ENCODE results near the gene SLC12A8.

SLC12A8 gene

DNA sequence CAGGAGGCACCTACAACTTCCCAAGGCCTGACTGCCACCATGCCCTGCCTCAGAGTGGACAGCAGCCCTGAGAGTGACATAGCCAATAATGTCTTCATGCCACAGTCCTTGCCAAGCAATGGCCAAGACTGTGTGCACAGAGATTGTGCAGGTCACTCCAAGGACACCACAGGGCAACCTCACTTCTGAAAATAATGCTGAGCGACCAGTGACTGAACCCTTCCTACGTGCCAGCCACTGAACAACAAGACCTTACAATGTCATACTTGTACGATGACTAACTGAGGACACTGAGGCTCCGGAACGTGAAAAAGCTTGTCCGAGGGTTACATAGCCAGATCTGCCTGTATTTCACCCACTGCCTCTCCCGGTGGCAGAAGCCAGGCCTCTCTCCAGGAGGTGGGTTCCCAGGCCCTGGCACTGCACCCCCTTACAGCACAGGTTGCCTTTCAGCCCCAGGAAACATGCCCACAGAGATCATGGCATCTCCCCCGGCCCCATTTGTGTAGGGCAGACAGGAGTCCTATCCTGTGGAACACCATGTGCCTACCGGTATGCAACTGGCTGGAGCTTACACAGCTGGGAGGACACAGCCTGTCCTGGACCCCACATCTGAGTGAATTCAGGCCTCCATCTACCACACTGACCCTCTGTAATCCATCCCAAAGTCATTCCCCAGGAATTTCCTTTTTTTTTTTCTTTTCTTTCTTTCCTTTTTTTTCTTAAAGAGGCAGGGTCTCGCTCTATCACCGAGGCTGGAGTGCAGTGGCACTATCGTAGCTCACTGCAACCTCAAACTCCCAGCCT is 72.3 kb downstream of the SLC12A8 start:
- no peak for TF ChIP-seq GATA2 (IDR thresholded peaks at IDR 0.05; ENCODE audit: low read depth, low read length)
- TF ChIP-seq GATA3 (IDR thresholded peaks at IDR 0.05; ENCODE audit: low read depth, low read length) = no peak

DNA sequence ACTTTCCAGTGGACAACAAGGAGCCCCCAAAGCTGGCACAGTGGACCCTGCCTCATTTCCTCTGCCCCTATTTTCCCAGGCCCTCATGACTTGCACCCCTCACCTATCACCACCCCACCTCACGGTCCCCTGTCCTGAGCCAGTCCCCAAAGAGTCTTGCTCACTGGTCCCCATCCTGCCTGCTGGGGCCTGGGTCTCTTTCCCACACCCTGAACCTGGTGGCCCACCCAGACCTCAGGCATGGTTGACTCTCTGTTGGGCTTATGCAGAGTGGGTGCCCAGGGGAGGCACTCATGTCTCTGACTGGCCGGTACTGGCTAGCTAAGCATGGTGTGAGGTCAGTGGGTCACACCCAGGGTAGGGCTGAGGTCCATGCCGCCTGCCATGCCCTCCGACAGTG is 73.2 kb downstream of the SLC12A8 start:
- TF ChIP-seq GATA2 (IDR thresholded peaks at IDR 0.05; ENCODE audit: low read depth, low read length) (no peak), GATA3 (IDR thresholded peaks at IDR 0.05; ENCODE audit: low read depth, low read length) (no peak)

DNA sequence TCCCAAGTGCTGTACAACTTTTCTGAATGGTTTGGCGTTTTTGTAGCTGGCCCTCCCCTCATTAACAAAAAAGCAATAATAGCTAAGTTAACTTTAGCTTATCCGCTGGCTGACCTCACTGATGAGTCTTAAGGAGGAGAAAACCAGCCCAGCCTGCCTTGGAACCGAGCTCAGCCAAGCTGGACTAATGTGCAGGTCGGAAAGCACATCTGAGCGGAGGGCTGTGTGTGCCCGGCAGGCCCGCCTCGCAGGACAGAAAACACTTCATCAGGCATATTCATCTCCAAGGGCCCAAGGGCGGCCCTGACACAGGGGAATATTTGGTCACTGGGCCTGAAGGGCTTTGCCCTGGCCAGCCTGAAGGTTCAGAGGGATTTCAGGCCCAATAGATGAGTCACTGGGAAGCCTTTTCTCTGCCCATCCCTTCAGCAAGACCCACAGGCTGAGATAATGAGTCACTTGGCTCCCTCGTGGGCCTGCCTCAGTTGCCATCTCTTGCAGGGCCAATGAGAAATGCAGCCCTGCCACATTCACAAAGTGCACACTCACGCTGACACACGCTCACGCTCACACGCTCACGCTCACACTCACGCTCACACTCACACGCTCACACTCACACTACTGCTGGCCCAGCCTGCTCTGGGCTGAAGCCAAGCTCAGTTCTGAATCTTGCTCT is 75.1 kb downstream of the SLC12A8 start:
- no peak for TF ChIP-seq GATA2 (IDR thresholded peaks at IDR 0.05; ENCODE audit: low read depth, low read length)
- no peak for TF ChIP-seq GATA3 (IDR thresholded peaks at IDR 0.05; ENCODE audit: low read depth, low read length)

DNA sequence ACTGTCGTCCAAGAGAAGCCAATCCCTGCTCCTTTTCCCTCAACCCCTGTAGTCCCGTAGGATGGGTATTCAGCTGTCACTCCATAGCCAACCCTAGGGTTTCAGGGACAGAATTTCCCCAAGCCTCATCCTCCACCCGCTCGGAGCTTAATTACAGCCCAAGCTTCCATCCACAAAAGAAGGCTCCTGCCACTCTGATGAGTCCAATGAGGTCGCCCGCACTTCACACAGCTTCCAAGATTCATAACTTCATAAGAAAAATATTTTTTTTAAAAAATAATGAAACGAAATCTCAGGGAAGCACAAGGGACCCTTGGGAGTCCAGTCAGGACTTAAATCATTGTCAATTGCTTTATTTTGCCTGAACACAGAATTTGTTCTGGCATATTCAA is 75.6 kb downstream of the SLC12A8 start:
- no peak for TF ChIP-seq GATA3 (IDR thresholded peaks at IDR 0.05; ENCODE audit: low read depth, low read length)
- no peak for TF ChIP-seq GATA2 (IDR thresholded peaks at IDR 0.05; ENCODE audit: low read depth, low read length)

DNA sequence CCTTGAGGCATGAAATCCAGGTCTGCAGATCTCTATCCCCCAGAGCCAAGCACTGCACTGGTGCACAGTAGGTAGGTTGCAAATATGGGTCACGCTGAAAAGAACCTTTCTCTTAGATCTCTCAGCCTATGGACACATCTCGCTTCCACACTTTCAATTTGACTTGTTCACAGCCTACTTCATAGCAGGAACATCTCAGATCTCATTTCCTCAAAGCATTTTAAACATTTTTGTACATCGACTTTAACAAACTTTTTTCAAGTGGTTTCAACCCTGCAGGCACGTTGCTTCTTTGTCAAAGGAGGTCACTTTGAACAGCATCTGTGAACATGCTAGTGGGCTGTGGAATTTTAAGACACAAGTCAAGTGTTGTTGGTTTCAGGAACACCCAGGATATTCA is 76.0 kb downstream of the SLC12A8 start:
- TF ChIP-seq GATA3 (IDR thresholded peaks at IDR 0.05; ENCODE audit: low read depth, low read length) (no peak), GATA2 (IDR thresholded peaks at IDR 0.05; ENCODE audit: low read depth, low read length) (no peak)

DNA sequence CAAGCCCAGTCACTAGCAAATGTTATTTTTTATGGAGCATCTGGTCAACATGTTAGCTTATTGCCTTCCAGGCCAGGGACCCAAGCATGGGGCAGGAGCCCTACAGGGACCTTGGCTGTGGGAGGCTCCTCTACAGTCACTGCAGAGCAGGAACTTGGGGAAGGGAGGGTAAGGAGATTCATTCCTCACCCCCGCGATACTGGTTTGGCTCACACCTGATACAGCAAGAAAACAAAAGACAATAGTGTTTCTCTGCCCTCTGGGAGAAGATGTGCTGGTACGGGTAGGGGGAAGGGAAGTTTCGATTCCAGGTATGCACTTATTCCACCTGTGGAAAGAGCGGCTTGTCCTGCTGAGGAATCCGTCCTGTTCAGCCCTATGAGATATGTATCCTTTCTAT is 77.6 kb downstream of the SLC12A8 start:
- no peak for TF ChIP-seq GATA2 (IDR thresholded peaks at IDR 0.05; ENCODE audit: low read depth, low read length)
- TF ChIP-seq GATA3 (IDR thresholded peaks at IDR 0.05; ENCODE audit: low read depth, low read length) = no peak

DNA sequence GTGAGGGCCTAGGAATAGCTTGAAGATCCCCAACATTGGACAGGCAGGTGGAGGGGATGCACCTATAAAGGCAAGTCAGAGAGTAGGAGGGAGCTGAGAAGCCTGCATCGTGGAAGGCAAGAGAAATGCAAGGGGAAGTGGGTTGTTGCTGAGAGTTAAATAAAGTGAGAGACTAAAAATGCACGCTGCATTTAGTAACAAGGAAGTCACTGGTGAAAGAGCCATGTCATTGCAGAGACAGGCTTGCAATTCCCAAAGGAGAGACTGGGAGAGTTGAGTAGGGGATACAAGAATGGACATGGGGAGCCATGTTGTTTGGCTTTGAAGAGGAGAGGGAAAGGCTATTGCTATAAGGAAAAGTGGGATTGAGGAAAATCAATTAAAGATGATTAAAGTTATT is 79.7 kb downstream of the SLC12A8 start:
- TF ChIP-seq GATA3 (IDR thresholded peaks at IDR 0.05; ENCODE audit: low read depth, low read length) = no peak
- TF ChIP-seq GATA2 (IDR thresholded peaks at IDR 0.05; ENCODE audit: low read depth, low read length) = no peak

DNA sequence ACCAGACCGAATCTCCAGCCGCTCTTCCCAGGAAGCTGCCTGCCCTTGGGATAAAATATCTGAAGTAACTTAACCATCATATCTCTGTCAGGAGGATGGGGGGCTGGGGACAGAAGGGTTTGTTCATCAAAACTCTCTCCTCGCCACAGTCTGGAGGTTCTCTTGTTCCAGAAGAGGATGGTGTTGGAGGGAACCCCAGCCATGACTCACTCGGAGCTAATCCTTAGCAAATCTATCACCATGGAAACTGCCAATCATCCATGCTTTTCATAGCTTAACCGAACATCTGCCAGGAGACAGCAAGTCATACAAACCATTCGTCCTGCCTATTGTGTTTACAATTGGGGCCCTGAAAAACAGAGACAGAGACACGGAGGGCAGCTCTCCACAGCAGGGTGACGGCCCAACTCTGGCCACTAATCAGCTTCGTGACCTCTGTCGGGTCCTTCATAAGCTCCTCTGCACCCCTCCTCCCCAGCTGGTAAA is 83.0 kb downstream of the SLC12A8 start:
- TF ChIP-seq GATA2 (IDR thresholded peaks at IDR 0.05; ENCODE audit: low read depth, low read length) = no peak
- TF ChIP-seq GATA3 (IDR thresholded peaks at IDR 0.05; ENCODE audit: low read depth, low read length) = no peak

DNA sequence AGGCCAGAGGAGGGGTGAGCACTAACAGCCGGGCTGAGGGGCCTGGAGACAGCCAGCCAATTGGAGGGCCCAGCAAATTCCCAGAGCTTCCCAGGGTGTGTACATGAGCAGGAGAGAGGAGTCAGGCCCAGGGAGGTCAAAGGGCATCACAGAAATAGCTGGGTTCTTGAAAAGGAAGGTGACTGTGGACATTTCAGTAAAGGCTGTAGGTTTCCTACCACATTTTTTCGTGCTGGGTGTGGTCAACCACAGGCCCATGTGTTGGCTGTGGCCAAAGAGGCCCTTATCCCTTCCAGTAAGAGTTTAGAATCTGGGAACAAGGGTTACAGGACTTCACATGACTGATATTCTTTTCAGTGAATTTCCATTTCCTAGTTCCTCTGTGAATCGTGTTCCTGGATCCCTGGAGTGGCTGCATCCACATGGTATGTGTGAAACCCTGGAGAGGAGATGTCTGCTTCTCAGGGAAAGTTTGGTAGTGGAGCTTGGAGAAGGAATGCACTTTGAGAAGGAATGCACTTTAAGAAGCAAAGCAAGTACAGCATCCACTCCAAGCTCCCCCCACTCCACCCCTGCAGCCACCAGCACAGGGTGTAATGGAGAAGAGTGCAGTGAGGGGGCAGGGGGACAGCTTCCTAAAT is 83.6 kb downstream of the SLC12A8 start:
- TF ChIP-seq GATA3 (IDR thresholded peaks at IDR 0.05; ENCODE audit: low read depth, low read length) = no peak
- TF ChIP-seq GATA2 (IDR thresholded peaks at IDR 0.05; ENCODE audit: low read depth, low read length) = no peak

DNA sequence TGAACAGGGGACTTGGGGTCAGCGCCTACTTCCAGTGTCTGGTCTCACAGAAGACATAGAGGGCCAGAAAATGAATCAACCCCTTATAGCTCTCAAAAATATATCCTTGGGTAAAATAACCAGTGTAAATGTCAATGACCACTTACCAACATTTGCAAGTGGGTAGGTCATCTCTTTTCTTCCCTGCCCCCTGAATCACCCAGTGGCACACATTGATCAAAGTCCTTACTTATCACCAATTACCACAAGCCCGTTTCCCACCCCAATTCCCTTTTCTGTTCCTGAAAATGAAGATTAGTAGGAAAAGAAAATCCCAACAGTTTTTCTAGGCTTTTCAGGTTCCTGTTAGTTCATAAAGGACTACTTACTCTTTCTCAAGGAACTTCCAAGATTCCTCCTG is 86.2 kb downstream of the SLC12A8 start:
- no peak for TF ChIP-seq GATA3 (IDR thresholded peaks at IDR 0.05; ENCODE audit: low read depth, low read length)
- no peak for TF ChIP-seq GATA2 (IDR thresholded peaks at IDR 0.05; ENCODE audit: low read depth, low read length)

DNA sequence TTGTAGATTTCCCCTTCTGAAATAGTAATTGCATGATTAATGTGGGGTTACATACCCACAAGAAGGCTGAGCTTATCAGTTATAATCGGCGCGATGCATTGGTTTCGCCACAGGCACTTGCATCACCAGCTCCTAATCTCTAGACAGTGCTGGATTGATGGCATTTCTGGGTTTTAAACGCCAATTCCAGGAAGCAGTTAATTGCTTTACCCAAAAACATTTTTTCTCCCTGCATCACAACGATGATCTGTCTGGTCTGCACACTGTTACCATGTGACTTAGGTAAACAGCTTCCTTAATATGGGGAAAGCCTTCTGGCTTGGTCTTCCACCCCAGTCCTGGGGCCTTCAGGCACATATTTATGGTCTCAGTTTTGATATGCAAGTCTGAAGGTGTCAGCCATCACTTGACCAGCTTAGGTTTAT is 86.7 kb downstream of the SLC12A8 start:
- TF ChIP-seq GATA3 (IDR thresholded peaks at IDR 0.05; ENCODE audit: low read depth, low read length) (no peak; the same call in 1 of the 2 replicates), GATA2 (IDR thresholded peaks at IDR 0.05; ENCODE audit: low read depth, low read length) (peak; percentile 78)

DNA sequence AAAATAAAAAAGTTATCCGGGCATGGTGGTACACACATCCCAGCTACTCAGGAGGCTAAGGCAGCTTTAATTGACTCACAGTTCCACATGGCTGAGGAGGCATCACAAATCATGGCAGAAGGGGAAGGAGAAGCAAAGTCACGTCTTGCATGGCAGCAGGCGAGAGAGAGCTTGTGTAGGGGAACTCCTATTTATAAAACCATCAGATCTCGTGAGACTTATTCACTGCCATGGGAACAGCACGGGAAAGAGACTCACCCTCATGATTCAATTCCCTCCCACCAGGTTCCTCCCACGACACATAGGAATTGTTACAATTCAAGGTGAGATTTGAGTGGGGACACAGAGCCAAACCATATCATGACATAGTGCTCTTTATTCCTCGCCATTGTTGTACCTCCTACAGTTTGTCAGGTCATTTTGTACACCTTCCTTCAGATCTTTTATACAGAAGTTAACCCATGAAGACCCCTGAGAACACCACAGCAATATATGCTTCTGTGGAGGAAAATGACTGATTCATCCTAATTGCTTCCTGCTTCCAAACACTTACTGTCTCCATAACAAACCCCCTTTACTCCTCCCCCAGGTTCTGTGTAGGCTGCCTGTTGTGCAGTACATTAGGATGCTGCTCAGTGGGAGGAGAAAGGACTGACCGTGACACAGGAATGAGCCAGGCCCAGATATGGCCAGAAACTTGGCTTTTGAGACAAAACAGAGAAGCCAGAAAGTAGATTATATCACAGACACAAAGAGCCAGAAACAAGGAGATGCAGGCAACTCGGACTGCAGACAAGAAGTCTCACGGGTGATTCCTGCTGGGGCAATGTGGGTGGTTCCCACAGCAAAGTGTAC is 88.9 kb downstream of the SLC12A8 start:
- TF ChIP-seq GATA3 (IDR thresholded peaks at IDR 0.05; ENCODE audit: low read depth, low read length) (no peak), GATA2 (IDR thresholded peaks at IDR 0.05; ENCODE audit: low read depth, low read length) (peak; percentile 30; the same call in 1 of the 2 replicates)

DNA sequence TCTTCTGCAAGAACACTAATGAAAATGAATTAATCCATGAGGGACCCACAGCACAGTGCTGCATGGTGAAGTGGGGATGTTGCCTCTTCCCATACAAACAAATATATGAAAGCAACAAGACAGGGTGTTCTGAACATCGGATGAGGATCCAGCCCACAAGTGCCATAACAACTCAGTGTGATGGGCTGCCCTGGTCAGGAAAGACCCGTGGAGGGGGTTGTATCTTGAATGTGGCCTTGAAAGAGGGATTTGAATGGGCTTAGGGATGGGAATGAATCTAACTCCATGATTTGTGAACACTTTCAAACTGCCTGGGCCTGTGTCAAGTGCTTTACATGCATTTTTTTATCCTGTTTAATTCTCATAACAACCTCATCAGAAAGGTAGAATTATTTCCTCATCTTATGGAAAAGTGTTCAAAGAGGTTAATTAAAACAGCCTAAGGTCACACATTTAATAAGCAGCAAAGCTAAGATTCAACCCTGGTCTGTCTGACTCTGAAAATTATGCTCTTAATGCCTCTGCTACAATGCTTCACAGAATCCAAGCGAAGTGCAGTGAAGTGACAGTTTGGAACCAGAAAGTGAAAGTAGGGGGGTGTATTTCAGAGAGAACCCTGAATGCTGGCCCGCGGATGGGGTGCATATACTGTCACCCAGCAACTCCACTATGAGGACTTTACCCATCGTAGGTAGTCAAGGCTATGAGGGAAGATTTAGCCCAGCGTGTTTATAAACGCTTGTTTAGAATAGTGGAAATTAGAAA is 91.1 kb downstream of the SLC12A8 start:
- TF ChIP-seq GATA3 (IDR thresholded peaks at IDR 0.05; ENCODE audit: low read depth, low read length) (no peak), GATA2 (IDR thresholded peaks at IDR 0.05; ENCODE audit: low read depth, low read length) (no peak)
